HUES48 (cell line): Measurements from ENCODE around the gene YTHDC1.

Experiments used
- H3K27ac ChIP-seq: one replicate; pipeline ENCODE4 v1.7.0; 2013; ENCODE audit warnings: low read depth, low read length, inconsistent platforms
- H3K27me3 ChIP-seq: 2 replicates; pipeline ENCODE4 v1.6.1; 2013; ENCODE audit warnings: mild to moderate bottlenecking, low read length; ENCODE audit not compliant: control insufficient read depth, insufficient read depth
- H3K36me3 ChIP-seq: 2 replicates; pipeline ENCODE4 v1.6.1; 2013; ENCODE audit warnings: low read length; ENCODE audit not compliant: control insufficient read depth, insufficient read depth
- H3K4me1 ChIP-seq: 2 replicates; pipeline ENCODE4 v1.6.1; 2013; ENCODE audit warnings: mild to moderate bottlenecking, low read length; ENCODE audit not compliant: control insufficient read depth, insufficient read depth
- H3K4me3 ChIP-seq: 2 replicates; pipeline ENCODE4 v1.5.1; 2013; ENCODE audit warnings: mild to moderate bottlenecking, low read depth, low read length
- H3K9ac ChIP-seq: 2 replicates; pipeline ENCODE4 v1.6.1; 2013; ENCODE audit warnings: mild to moderate bottlenecking, low read depth, low read length, moderate library complexity
- H3K9me3 ChIP-seq: 2 replicates; pipeline ENCODE4 v1.6.1; 2013; ENCODE audit warnings: low read length; ENCODE audit not compliant: control insufficient read depth, insufficient read depth

Gene YTHDC1

GRCh38 chr4:68267433-68267944, 82.4 kb downstream of the YTHDC1 start:
- H3K4me1 ChIP-seq = peaks cover 6% of the 10 kb centered on the region

GRCh38 chr4:68264875-68265565, 84.9 kb downstream of the YTHDC1 start:
- H3K4me1 ChIP-seq = no peaks in the 10 kb centered on the region
- H3K9me3 ChIP-seq = peaks cover 16% of the 10 kb centered on the region
- H3K4me3 ChIP-seq = no peak overlapping the region
- no peaks in the 10 kb centered on the region for H3K36me3 ChIP-seq
- H3K9ac ChIP-seq = no peak overlapping the region
- H3K27me3 ChIP-seq = no peaks in the 10 kb centered on the region
- no peak overlapping the region for H3K27ac ChIP-seq

More at GRCh38 chr4:68267433-68267944, 82.4 kb downstream of the YTHDC1 start:
- Histone ChIP-seq H3K27me3 (no peaks in the 10 kb centered on the region), H3K9me3 (peaks cover 29% of the 10 kb centered on the region), H3K4me3 (no peak overlapping the region), H3K36me3 (no peaks in the 10 kb centered on the region), H3K27ac (no peak overlapping the region), H3K9ac (no peak overlapping the region)
